HG02943 (cell line): Measurements from ENCODE around the gene ABHD2.
"Not testable (repeated sequence)": the region's sequence is repeated elsewhere in the genome, so short reads cannot be mapped to it uniquely, and the experiment has no call there.

Source experiments
- ATAC-seq: cut with Tn5 transposase; IDR thresholded peaks from one replicate; pipeline ENCODE4 v1.9.1; 2021; ENCODE audit warnings: mild to moderate bottlenecking, low read depth, moderate library complexity; ENCODE audit not compliant: unreplicated experiment

ABHD2 gene

DNA sequence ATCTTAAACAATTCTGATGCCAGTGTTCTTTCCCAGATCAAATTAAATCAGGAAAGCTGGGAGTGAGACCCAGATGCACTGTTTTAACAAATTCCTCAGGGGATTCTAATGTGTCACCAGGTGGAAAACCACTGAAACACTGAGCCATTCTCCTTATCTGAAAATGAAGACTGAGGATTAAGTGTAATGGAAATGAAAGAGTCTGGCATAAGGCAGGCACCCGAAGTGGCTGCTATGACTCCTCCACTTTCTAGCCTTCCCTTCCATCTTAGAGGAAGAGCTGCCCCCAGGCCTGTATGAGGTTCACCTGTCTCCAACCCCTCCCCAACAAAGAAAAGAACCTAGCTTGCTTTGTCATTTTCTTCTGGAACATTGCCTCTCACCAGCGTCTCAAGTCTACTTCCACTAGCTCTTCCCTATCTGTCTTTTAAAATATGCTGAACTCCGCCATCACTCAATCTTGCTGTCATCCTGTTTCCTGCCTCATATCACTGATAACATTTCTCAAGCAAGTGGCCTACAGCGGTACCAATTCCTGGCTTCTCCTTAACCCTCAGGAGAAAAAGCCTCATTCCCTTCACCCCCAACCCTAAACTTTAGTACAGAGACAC, 13.7 kb upstream of the ABHD2 start:
- ATAC-seq, result no peak

DNA sequence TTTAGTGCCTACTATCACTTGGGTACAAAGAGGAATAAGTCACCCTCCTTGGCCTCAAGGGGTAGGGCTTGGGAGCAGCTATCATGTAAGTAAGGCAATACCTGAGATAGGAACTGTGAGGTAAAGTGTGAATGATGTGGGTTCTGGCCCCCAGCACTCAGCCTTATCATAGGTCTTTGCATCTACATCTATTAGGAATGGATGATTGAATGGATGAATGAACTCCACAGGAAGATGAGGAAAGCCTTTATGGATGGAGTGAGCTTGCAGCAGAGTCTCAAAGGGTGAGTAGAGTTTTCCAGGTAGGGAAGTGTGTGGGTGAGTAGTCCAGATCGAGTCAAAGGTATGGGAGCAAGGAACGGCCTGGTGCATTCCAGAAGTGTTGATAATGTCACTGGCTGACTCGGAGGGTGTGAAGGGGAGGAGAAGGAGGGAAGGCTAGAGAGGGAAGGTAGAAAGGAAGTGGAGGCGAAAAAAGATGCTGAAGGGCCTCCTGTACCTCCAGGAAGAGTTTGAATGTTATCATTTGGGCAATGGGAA, 13.1 kb upstream of the ABHD2 start:
- ATAC-seq, result no peak

DNA sequence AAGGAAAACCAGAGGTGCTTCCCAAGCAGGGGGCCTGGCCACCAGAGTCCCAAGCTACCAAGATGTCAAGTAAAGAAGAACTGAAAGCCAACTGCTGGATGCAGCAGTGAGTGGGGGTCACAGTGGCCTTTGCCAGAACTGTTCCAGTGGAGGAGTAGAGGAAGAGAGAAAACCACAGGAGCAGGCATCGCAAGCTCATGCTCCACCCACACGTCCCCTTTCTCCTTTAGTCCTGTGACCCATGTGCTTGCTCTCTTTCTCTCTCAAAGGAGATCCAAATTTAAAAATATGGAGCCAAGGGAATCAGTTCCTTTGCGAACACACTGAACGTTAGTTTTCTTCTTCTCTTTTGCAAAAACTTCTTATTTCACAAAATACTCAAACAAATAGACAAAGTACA, 12.4 kb upstream of the ABHD2 start:
- ATAC-seq, result no peak

DNA sequence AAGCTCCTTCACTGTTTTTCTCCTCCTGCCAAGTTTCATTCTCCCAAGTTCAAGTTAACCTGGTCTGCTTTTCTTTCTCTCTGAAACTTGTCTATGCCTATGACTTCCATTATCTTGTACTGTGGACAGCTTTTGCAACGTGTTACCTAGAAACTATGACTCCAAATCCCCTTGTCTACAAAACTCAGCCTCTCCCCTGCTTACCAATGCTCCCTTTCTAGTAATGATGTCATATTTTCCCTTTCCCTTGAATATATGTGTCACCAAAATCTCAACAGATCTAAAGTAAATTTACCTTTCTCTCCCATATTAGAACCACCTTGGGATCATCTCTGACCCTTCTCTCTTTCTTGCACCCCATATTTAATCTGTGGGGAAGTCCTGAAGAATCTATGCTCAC, 10.5 kb upstream of the ABHD2 start:
- ATAC-seq, result no peak

DNA sequence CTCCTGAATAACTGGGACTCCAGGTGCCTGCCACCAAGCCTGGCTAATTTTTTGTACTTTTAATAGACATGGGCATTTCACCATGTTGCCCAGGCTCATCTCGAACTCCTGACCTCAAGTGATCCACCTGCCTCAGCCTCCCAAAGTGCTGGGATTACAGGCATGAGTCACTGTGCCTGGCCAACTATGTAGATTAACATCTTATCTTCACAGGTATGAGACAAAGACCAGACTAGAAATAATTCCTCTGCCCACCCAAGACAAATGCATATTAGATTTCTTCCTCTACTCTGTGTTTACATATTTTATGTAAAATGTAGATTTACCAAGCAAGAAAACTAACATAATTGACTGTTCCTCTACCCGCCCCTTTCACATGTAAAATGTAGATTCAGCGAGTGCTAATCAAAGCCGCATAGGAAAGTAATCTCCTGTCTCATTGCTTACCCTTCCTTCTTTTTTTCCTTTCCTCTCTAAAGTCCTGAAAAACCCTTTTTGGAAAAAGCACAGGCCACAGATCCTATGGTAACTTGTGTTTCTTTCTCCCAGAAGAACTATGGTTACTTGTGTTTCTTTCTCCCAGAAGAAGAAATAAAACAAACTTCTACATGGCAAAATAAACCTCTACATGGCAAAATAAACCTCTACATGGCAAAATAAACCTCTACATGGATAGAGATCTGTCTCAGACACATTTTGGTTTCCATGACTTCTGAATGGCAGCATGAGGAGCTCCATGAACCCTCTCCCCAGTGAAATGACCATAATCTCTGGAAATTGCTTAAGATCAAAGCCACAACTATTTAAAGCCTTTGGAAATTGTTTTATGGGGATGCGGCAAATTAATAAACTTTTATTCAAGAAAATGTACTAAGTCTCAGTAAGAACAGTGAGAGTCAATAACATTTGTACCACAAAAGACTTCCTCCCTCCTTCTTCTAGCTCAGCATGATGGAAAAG, 9.1 kb upstream of the ABHD2 start:
- ATAC-seq, result no peak

DNA sequence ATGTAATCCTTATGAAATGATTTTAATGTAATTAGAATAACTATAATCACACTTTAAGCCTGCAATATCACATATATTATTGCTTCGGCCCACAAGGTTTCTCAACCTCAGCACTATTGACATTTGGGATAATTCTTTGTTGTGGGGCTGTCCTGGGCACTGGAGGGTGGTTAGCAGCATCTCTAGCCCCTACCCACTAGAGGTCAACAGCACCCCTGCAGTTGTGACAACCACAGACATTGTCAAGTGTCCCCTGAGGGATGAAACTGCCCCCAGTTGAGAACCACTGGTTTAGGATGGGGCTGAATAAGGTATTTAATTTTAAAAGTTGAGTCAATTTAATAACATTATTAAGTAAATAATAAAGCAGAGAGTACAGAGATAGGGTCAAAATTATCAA, 6.4 kb upstream of the ABHD2 start:
- no peak for ATAC-seq

DNA sequence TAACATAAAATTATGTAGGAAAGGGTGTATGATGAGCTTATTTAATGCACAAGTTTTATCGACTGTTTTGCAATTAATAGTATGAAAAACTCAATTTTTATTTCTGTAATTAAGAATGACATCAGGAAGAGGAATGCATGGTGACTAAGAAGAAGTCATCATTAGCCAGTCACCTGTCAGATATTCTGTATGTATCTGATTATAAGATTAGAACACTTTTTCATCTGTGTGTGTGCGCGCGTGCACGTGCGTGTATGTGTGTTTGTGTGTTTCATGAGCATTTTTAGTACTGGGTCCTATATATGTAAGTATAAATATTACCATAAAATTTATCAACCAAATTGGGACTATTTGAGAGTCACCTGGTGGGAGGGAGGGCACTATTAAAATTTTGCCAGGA, 5.0 kb upstream of the ABHD2 start:
- ATAC-seq, result no peak

DNA sequence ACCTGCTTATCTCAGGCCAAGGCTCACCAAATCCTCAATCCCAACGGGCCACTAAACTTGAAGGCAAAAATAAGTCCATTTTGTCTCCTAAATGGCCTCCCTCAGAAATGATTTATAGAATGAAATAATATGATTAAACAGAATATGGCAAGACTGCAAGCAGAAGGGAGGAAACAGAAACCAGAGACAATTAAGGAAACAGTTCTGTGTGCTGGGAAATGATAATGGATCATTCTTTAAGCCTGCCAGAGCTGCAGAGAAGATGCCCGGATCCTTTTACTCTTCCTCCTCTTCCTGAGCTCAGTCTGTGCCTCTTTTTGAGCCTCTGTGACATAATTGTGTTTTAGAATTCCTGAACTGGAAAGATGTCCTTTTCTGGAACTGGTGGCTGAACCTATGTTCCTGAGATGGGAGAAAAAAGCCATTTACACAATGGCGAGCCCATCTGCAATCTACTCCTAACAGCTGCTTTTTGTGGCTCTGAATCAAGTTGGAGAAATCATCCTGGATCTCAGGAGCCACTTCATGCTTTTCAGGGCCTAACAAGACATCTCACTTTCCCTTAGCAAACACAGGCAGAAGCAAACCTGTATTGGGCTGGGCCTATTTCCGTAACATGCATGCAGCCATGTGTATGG, 2.8 kb upstream of the ABHD2 start:
- ATAC-seq, result no peak

DNA sequence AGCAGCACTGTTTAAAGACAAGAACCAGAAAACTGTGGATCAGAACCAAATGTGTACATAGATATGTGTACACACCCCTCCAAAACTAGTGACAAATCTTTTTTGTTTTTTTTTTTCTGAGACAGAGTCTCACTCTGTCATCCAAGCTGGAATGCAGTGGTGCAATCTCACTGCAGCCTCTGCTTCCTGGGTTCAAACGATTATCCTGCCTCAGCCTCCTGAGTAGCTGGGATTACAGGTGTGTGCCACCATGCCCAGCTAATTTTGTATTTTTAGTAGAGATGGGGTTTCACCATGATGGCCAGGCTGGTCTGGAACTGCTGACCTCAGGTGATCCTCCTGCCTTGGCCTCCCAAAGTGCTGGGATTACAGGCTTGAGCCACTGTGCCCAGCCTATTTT, 2.3 kb upstream of the ABHD2 start:
- not testable (repeated sequence) for ATAC-seq

DNA sequence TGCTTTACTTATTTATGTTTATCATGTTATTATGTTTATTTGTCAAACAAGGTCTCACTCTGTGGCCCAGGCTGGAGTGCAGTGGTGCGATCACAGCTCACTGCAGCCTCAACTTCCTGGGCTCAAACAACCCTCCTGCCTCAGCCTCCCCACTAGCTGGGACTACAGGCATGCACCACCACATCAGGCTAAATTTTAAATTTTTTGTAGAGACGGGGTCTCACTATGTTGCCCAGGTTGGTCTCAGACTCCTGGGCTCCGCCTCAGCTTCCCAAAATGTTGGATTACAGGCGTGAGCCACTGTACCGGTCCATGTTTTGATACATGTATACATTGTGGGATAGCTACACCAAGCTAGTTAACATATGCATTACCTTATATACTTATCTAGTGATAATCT, 1.9 kb upstream of the ABHD2 start:
- ATAC-seq, result not testable (repeated sequence)

DNA sequence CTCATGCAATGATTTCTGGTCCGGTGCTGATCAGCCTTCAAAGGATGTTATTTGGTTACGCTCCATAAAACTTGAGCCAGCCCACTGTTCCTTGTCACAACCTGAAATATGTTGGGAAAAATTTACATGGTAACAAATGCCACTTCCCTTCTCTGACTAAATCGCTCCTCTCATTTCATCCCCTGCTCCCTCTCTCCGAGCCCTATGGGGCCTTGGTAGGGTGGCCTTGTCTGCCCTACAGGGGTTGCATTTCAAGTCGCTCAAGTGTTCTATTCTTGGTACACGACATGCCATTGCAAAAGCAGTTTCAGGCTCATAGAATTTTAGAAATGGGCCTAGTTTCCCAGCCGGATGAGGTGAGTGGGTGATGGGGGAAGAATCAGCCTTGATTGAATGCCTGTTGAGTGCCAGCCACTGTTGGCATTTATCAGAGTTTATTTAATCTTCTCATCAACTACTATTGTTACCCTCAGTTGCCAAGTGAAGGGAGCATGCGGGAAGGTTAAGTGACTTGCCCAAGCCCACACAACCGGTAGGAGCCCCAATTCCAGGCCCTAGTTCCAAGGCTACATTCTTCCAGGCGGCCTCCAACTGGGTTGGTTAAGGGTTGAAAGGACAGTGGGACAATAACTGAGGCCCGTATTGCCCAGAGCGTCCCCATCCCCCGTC, 961 bp upstream of the ABHD2 start:
- ATAC-seq, result no peak

DNA sequence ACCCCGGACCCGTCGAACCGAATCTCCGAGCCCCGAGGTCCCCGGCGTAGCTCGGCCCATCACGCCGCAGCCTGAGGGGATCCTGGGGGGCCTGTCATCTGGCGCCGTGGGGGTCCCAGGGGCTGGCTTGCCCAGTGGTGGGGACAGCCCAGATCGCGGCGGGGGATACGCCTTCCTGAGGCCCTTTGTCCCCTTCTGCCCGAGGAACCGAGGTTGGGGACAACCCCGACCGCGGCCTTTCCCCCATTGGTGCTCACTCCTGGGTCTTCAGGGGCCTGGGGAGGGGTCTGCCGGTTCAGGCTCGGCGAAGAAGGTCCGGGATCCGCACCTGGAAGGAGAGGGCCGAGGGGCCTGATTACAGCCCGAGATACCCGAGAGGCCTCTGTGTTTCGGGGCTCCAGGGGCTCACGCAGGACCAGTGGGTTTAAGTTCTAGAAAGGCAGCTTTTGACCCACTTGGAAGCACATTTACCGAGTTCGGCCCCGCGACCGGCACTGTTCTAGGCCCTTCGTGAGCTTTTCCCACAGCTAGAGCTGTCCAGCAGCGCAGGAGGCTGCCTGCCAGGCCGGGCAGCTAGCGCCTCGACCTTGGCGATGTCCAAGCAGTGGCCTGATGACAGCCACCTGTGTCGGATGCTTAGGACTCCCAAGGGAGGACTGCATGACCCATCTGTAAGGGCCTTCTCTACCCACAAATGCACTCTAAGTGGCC, 504 bp downstream of the ABHD2 start:
- ATAC-seq, result no peak

DNA sequence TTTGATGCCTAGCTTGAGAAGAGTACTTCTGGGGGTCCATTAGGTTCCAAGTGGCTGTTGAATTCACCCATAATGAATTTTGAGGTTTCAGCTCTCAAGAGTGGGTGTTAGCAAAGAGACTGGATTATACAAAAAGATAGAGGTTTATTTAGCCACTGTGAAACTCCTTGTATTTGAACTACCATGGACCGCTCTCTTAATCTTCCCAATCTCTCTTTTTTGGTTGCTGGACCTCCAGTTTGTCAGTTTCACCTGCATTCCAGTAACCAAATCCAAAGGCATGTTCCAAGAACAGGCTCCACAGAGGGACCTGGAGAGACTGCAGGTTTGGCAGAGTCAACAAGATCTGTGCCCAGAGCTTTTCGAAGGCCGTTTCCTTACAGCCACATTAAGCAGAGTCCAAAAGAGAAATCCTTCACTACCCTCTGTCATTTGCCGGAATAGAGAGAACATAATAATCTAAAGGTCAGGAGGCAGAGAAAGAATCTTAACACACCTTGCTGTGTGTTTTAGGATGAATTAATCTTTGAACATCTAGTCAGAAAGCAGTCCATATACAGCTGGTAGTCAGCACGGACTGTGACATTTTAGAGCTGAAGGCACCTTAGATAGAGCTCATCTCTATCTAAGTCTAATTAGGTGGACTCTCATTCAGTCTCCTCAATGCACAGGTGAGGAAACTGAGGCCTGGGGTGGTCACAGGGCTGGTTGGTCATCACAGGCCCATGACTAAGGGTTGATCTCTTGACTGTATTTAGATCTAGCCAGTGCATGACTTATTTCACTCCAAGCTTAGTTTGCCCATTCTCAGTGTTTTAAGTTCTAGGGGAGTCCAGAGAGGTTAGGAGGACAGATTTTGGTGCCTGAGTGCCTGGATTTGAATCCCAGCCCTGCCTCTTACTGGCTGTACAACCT, 1.3 kb downstream of the ABHD2 start:
- ATAC-seq, result no peak

DNA sequence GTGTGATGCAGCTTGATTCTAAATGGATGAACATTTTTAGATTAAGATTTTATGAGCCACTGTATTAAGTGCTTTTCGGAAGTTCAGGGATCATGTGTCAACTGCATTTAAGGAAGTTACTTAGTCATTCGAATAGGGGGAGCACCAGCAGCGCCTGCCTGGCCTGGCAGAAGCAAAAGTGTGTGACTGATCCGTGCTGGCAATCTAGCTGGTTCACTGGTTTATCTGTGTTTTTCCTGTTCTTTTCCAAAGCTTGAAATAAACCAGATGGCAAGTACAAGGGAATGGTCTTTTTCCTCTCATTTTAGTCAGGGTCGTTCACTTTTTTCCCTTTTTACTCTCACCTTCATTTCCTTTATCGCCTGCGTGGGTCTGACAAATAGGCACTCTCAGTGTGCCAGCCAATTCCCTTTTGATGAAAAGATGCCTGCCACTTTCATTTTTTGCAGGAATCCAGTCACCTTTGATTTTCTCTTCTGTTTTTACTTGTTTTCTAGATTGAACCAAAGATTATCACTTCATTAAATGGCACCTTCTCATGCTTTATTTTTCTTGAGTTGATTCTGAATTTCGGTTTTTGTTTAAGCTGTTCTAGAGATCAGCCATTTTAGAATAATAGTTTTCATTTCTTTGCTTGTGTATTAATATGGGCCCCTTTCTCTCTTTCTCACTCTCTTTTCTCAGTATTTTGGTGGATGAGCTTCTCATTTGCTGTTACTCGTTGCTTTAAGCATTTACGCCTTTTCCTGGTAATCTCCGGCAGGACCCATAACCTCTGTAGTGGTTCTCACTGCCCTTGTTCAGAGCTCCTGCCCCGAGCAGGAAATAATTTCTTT, 2.8 kb downstream of the ABHD2 start:
- ATAC-seq, result no peak

DNA sequence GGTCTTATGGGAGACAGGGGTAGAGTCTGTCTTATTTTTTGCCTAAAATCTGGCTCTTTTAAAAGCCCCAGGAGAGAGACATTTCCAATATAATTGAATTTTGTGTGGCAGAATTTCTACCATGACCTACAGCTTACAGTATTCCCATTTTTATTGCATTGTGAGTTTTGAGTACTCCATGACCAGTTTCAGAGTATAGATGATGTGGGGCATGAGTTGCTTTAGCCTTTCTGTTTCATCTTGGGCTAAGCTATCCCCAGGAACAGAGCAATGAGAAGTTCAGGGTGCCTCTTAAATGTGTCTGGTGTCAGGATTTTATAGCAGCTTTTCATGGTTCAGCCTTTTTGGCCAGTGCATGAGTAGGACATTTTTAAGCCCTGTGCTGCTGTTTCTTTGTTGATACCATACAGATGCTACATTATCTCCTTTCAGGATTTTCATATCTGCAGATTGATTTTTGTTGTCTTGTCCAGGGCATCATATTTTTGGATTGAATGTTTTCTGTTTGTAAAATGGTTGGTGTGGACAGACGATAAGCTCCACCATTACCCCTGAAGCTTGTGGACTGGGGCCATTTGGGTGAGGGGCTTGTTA, 3.5 kb downstream of the ABHD2 start:
- ATAC-seq, result no peak

DNA sequence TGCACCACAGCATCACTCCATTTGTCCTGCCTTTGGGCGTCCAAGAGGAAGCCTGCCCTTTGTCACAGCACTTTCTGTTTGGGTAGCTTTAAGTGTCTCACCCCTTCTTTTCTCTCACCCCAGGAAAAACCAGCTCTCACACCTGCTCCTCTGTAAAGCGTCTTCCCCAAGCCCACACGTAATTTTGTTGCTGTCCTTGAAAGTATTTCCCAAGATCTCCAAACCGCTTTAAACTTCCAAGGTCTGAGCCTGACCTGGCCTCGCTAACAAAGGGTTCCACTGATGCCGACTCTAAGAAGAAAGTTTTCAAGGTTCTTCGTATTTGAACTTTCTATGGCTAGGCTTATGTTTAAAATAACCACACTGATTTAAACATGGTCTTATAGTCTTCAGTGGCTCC, 5.3 kb downstream of the ABHD2 start:
- no peak for ATAC-seq

DNA sequence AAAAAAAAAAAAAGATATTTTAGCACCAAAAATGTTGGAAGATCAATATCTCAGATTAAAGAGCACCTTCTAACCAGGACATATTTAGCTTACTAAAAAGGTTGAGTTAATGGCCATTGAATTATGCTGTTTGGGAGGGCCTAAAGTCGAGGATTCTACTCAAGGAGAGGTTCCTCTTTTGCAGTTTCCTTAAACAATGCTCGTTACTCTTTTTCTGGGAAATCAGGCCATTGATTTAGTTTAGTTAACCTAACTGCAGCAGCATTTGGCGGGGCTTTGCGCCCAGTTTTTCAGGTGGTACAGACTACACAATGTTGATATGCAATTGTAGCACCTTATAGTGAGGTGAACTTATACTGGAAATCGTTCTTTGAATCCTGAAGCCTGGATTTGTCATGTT, 6.8 kb downstream of the ABHD2 start:
- ATAC-seq, result no peak

DNA sequence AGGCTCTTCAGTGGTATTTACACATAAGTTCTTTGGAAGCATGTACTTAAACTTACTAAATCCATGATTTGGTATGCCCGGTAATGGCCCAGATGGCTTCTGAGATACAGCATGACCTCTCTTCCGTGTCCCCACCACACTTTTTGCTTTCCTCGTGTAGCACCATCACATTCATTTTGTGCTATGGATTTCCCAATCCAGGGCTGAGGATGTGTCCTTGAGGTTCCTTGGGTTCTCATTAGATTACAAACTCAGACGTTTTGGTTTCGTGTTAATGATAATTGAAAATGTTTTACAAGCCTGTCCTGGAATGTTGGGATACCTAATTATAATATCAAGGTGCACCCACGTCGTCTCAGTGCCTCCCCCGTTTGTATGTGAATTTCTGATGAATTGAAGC, 7.3 kb downstream of the ABHD2 start:
- no peak for ATAC-seq
